ENCODE results near the gene LCLAT1. TPM values are rescaled to one million over a fixed set of nuclear protein-coding genes. Genes with fewer than 3 reads are reported as not detected.

LCLAT1 gene
- total RNA-seq, 2 experiments from 2014 or later = 9.2 to 19.6 TPM

GRCh38 chr2:30631051-30631671 lies 184.1 kb downstream of the LCLAT1 start:
- no TSS peak for BruUV-seq (replicated peaks)
- POLR2A ChIA-PET = interaction anchor here (1.0 to 1.1 kb wide), 2 partner anchors 55 to 200 kb away, joined by 3 read pairs; no protein-coding TSS in a partner anchor
- no peaks in the 10 kb centered on the region for H3K9me3 ChIP-seq (ENCODE audit: low read length)
- intact Hi-C loops (cut with micrococcal nuclease; ENCODE audit: unreplicated experiment) = no loop called here
- H3K4me3 ChIP-seq (ENCODE audit: low read depth, low read length, poor library complexity, severe bottlenecking) = no peak overlapping the region
- H3K36me3 ChIP-seq (ENCODE audit: insufficient read depth, low read length) = no peaks in the 10 kb centered on the region
- CTCF ChIA-PET (ENCODE audit: unreplicated experiment) = no interaction called here
- no peaks in the 10 kb centered on the region for H3K4me1 ChIP-seq (ENCODE audit: insufficient read depth, low read length, poor library complexity, severe bottlenecking)
- no peak overlapping the region for H2AFZ ChIP-seq (ENCODE audit: low read length)
- no peak overlapping the region for H3K27ac ChIP-seq (ENCODE audit: low read depth, low read length, poor library complexity, severe bottlenecking)
- no peaks in the 10 kb centered on the region for H4K20me1 ChIP-seq (ENCODE audit: insufficient read depth, low read length)
- no peak overlapping the region for H3K4me2 ChIP-seq (ENCODE audit: low read length)
- DNase-seq (ENCODE audit: low spot score) = no peak
- no peaks in the 10 kb centered on the region for H3K79me2 ChIP-seq (ENCODE audit: insufficient read depth, low read depth, low read length)
- TF ChIP-seq, protein P1, sequence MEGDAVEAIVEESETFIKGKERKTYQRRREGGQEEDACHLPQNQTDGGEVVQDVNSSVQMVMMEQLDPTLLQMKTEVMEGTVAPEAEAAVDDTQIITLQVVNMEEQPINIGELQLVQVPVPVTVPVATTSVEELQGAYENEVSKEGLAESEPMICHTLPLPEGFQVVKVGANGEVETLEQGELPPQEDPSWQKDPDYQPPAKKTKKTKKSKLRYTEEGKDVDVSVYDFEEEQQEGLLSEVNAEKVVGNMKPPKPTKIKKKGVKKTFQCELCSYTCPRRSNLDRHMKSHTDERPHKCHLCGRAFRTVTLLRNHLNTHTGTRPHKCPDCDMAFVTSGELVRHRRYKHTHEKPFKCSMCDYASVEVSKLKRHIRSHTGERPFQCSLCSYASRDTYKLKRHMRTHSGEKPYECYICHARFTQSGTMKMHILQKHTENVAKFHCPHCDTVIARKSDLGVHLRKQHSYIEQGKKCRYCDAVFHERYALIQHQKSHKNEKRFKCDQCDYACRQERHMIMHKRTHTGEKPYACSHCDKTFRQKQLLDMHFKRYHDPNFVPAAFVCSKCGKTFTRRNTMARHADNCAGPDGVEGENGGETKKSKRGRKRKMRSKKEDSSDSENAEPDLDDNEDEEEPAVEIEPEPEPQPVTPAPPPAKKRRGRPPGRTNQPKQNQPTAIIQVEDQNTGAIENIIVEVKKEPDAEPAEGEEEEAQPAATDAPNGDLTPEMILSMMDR (conservative IDR thresholded peaks at IDR 0.05; ENCODE audit: low read length) = no peak
- no peak for TF ChIP-seq EZH2phosphoT487 (IDR thresholded peaks at IDR 0.05; ENCODE audit: borderline replicate concordance, low read depth, low read length)
- no peaks in the 10 kb centered on the region for H3K9me2 ChIP-seq (ENCODE audit: insufficient read depth, low read length)

- CTCF ChIA-PET (ENCODE audit: unreplicated experiment) = no interaction called here
- POLR2A ChIA-PET = interaction anchor here (0.6 to 1.0 kb wide), 4 partner anchors 55 to 421 kb away, joined by 3 to 6 read pairs (median 4); no protein-coding TSS in a partner anchor
- intact Hi-C loops (cut with micrococcal nuclease; ENCODE audit: unreplicated experiment) = no loop called here
- Histone ChIP-seq H3K9me2 (ENCODE audit: insufficient read depth, low read length) (no peaks in the 10 kb centered on the region), H4K20me1 (ENCODE audit: insufficient read depth, low read length) (no peaks in the 10 kb centered on the region), H3K36me3 (ENCODE audit: insufficient read depth, low read length) (no peaks in the 10 kb centered on the region), H3K9me3 (ENCODE audit: low read length) (no peaks in the 10 kb centered on the region), H3K79me2 (ENCODE audit: insufficient read depth, low read depth, low read length) (no peaks in the 10 kb centered on the region), H2AFZ (ENCODE audit: low read length) (no peak overlapping the region), H3K4me1 (ENCODE audit: insufficient read depth, low read length, poor library complexity, severe bottlenecking) (no peaks in the 10 kb centered on the region), H3K27ac (ENCODE audit: low read depth, low read length, poor library complexity, severe bottlenecking) (no peak overlapping the region), H3K4me2 (ENCODE audit: low read length) (no peak overlapping the region), H3K4me3 (ENCODE audit: low read depth, low read length, poor library complexity, severe bottlenecking) (no peak overlapping the region)
- BruUV-seq (replicated peaks) = no TSS peak
- TF ChIP-seq EZH2phosphoT487 (IDR thresholded peaks at IDR 0.05; ENCODE audit: borderline replicate concordance, low read depth, low read length) = no peak
- TF ChIP-seq, protein P1 (conservative IDR thresholded peaks at IDR 0.05; ENCODE audit: low read length) = no peak
- DNase-seq (ENCODE audit: low spot score) = no peak
Measured at GRCh38 chr2:30633039-30633438, 186.0 kb downstream of the LCLAT1 start.

- Histone ChIP-seq H4K20me1 (ENCODE audit: insufficient read depth, low read length) (no peaks in the 10 kb centered on the region), H3K27ac (ENCODE audit: low read depth, low read length, poor library complexity, severe bottlenecking) (no peak overlapping the region), H3K4me3 (ENCODE audit: low read depth, low read length, poor library complexity, severe bottlenecking) (no peak overlapping the region), H3K79me2 (ENCODE audit: insufficient read depth, low read depth, low read length) (no peaks in the 10 kb centered on the region), H3K4me1 (ENCODE audit: insufficient read depth, low read length, poor library complexity, severe bottlenecking) (no peaks in the 10 kb centered on the region), H3K36me3 (ENCODE audit: insufficient read depth, low read length) (peaks cover 3% of the 10 kb centered on the region; the same call in 1 of the 2 replicates), H3K9me3 (ENCODE audit: low read length) (no peaks in the 10 kb centered on the region), H3K4me2 (ENCODE audit: low read length) (no peak overlapping the region), H2AFZ (ENCODE audit: low read length) (no peak overlapping the region), H3K9me2 (ENCODE audit: insufficient read depth, low read length) (no peaks in the 10 kb centered on the region)
- intact Hi-C loops (cut with micrococcal nuclease; ENCODE audit: unreplicated experiment) = no loop called here
- CTCF ChIA-PET (ENCODE audit: unreplicated experiment) = no interaction called here
- TF ChIP-seq EZH2phosphoT487 (IDR thresholded peaks at IDR 0.05; ENCODE audit: borderline replicate concordance, low read depth, low read length) = no peak
- TF ChIP-seq, protein P1 (conservative IDR thresholded peaks at IDR 0.05; ENCODE audit: low read length) = no peak
- POLR2A ChIA-PET = no interaction called here
- no TSS peak for BruUV-seq (replicated peaks)
- DNase-seq (ENCODE audit: low spot score) = no peak
Measured at GRCh38 chr2:30636311-30636710, 189.3 kb downstream of the LCLAT1 start.

Data from OCI-LY7 (cell line).